Natural killer cell (primary cell): Measurements from ENCODE around the gene AMER2. TPM values are rescaled to one million over a fixed set of nuclear protein-coding genes. Genes with fewer than 3 reads are reported as not detected.

Source experiments
- ATAC-seq, 3 donors: fragments of 150-1000 bp in 2 of 3; fragments of 200-7000 bp in 1 of 3; cut with Tn5 transposase; 1 replicate in 1 of 3; 2 replicates in 2 of 3; pipeline ENCODE4 v1.10.0; 2021; ENCODE audit warnings: mild to moderate bottlenecking in 2 of 3, moderate library complexity in 2 of 3
- DNase-seq, 2 donors: peaks; one replicate each; pipeline versions ENCODE4 v3.0.0 to v3.0.0-alpha.2; 2013 to 2021; ENCODE audit warnings: mixed read lengths in 1 of 2
- H3K27ac ChIP-seq: one replicate; pipeline ENCODE4 v1.5.1; 2013; ENCODE audit warnings: mild to moderate bottlenecking, low read length
- H3K27me3 ChIP-seq: one replicate; pipeline ENCODE4 v1.6.1; 2013; ENCODE audit warnings: low read length; ENCODE audit not compliant: control insufficient read depth, insufficient read depth
- H3K36me3 ChIP-seq: one replicate; pipeline ENCODE4 v1.6.1; 2013; ENCODE audit warnings: low read length; ENCODE audit not compliant: control insufficient read depth, insufficient read depth
- H3K4me1 ChIP-seq: one replicate; pipeline ENCODE4 v1.6.1; 2013; ENCODE audit warnings: low read length; ENCODE audit not compliant: control insufficient read depth, insufficient read depth
- H3K4me3 ChIP-seq: one replicate; pipeline ENCODE4 v1.5.1; 2013; ENCODE audit warnings: low read length
- H3K9me3 ChIP-seq: one replicate; pipeline ENCODE4 v1.6.1; 2013; ENCODE audit warnings: low read length; ENCODE audit not compliant: control insufficient read depth, insufficient read depth
- H3K27ac Mint-ChIP-seq, 2 donors: one replicate each; pipeline ENCODE4 v1.8.0; 2022; ENCODE audit warnings: mild to moderate bottlenecking in 2 of 2, mixed read lengths in 2 of 2, moderate library complexity in 1 of 2
- H3K27me3 Mint-ChIP-seq, 2 donors: one replicate each; pipeline ENCODE4 v1.8.0; 2022; ENCODE audit warnings: low read depth in 2 of 2, mixed read lengths in 2 of 2
- H3K36me3 Mint-ChIP-seq: one replicate; pipeline ENCODE4 v1.8.0; 2022; ENCODE audit warnings: mixed read lengths
- H3K4me1 Mint-ChIP-seq, 2 donors: one replicate each; pipeline ENCODE4 v1.8.0; 2022; ENCODE audit warnings: mixed read lengths in 2 of 2
- H3K4me3 Mint-ChIP-seq: one replicate; pipeline ENCODE4 v1.8.0; 2022; ENCODE audit warnings: mild to moderate bottlenecking, moderate library complexity, mixed read lengths
- H3K9me3 Mint-ChIP-seq, 2 donors: one replicate each; pipeline ENCODE4 v1.8.0; 2022; ENCODE audit warnings: mixed read lengths in 2 of 2
- CTCF ChIP-seq: fragments of 200-600 bp; IDR thresholded peaks from one replicate; pipeline ENCODE4 v1.8.0; 2022; ENCODE audit warnings: antibody characterized with exemption
- WGBS: methylation state at CpG from one replicate; pipeline ENCODE4 v1.1.7; 2013; ENCODE audit warnings: missing lambda C conversion rate; ENCODE audit not compliant: insufficient coverage; 5-methylcytosine and 5-hydroxymethylcytosine counted together
- intact Hi-C: fragments of 100-400 bp; cut with micrococcal nuclease; formaldehyde crosslinking; loops from one replicate; pipeline ENCODE4 v1.14.2; 2022
- total RNA-seq, 4 donors: library from RNA; stranded (reverse); fragments of 120-200 nt in 1 of 4; gene quantifications; one replicate each; pipeline versions ENCODE4 v1.2.3 to v1.2.4, GENCODE V29; 2013 to 2022

The AMER2 gene
- total RNA-seq, 3 donors from 2014 or later (not counting 1 experiment from before 2014, with no cell fraction given), result not detected

- no peak overlapping the region for H3K27ac ChIP-seq
- ATAC-seq (no peak), DNase-seq (no peak)
- no peak for TF ChIP-seq CTCF
- H3K27ac Mint-ChIP-seq, result no peak overlapping the region
- no peaks in the 10 kb centered on the region for H3K9me3 Mint-ChIP-seq
- peaks cover 2 to 11% of the 10 kb centered on the region in 2 donors for H3K27me3 Mint-ChIP-seq
- no peak overlapping the region for H3K4me3 Mint-ChIP-seq
- H3K4me3 ChIP-seq, result no peak overlapping the region
- no peaks in the 10 kb centered on the region for H3K36me3 Mint-ChIP-seq
- H3K4me1 ChIP-seq, result no peaks in the 10 kb centered on the region
- H3K36me3 ChIP-seq, result no peaks in the 10 kb centered on the region
- peaks cover 2% of the 10 kb centered on the region for H3K9me3 ChIP-seq
- intact Hi-C loops, result no loop called here
- H3K4me1 Mint-ChIP-seq, result no peaks in the 10 kb centered on the region
- WGBS, result 85% methylated on average over 2 of the region's 2 CpGs
- H3K27me3 ChIP-seq, result no peaks in the 10 kb centered on the region
Measured at GRCh38 chr13:25157681-25158080, 14.4 kb downstream of the AMER2 start.

- DNase-seq, result no peak
- Mint-ChIP-seq H3K4me3 (no peak overlapping the region), H3K27me3 (peaks cover 13 to 29% of the 10 kb centered on the region in 2 donors), H3K9me3 (no peaks in the 10 kb centered on the region), H3K27ac (no peak overlapping the region), H3K4me1 (no peaks in the 10 kb centered on the region), H3K36me3 (no peaks in the 10 kb centered on the region)
- no peak for TF ChIP-seq CTCF
- no peak for ATAC-seq
- WGBS, result 81% methylated on average over 2 of the region's 2 CpGs
- Histone ChIP-seq H3K9me3 (peaks cover 2% of the 10 kb centered on the region), H3K4me1 (no peaks in the 10 kb centered on the region), H3K36me3 (no peaks in the 10 kb centered on the region), H3K27me3 (no peaks in the 10 kb centered on the region), H3K4me3 (no peak overlapping the region), H3K27ac (no peak overlapping the region)
- intact Hi-C loops, result no loop called here
Measured at GRCh38 chr13:25153736-25154135, 18.4 kb downstream of the AMER2 start.

- intact Hi-C loops, result no loop called here
- Histone ChIP-seq H3K27ac (no peak overlapping the region), H3K27me3 (no peaks in the 10 kb centered on the region), H3K36me3 (no peaks in the 10 kb centered on the region), H3K9me3 (peaks cover 2% of the 10 kb centered on the region), H3K4me3 (no peak overlapping the region), H3K4me1 (no peaks in the 10 kb centered on the region)
- no peak overlapping the region for H3K4me3 Mint-ChIP-seq
- DNase-seq, result no peak
- TF ChIP-seq CTCF, result no peak
- ATAC-seq, result no peak
- H3K27me3 Mint-ChIP-seq, result peaks cover 13 to 29% of the 10 kb centered on the region in 2 donors
- no peak overlapping the region for H3K27ac Mint-ChIP-seq
- H3K9me3 Mint-ChIP-seq, result no peaks in the 10 kb centered on the region
- no peaks in the 10 kb centered on the region for H3K36me3 Mint-ChIP-seq
- WGBS, result 65% methylated on average over 4 of the region's 5 CpGs
- no peaks in the 10 kb centered on the region for H3K4me1 Mint-ChIP-seq
Measured at GRCh38 chr13:25151626-25152195, 20.4 kb downstream of the AMER2 start.

GRCh38 chr13:25149711-25150110 is 22.4 kb downstream of the AMER2 start:
- ATAC-seq, result no peak
- no peak overlapping the region for H3K27ac Mint-ChIP-seq
- no peaks in the 10 kb centered on the region for H3K27me3 ChIP-seq
- H3K36me3 ChIP-seq, result no peaks in the 10 kb centered on the region
- peaks cover 2% of the 10 kb centered on the region for H3K9me3 ChIP-seq
- H3K4me1 Mint-ChIP-seq, result no peaks in the 10 kb centered on the region
- no peaks in the 10 kb centered on the region for H3K9me3 Mint-ChIP-seq
- no peak for DNase-seq
- H3K4me1 ChIP-seq, result no peaks in the 10 kb centered on the region
- H3K27ac ChIP-seq, result no peak overlapping the region
- TF ChIP-seq CTCF, result no peak
- no peak overlapping the region for H3K4me3 Mint-ChIP-seq
- no peaks in the 10 kb centered on the region for H3K36me3 Mint-ChIP-seq
- H3K27me3 Mint-ChIP-seq, result peaks cover 13 to 29% of the 10 kb centered on the region in 2 donors
- 91% methylated on average over 5 of the region's 5 CpGs for WGBS
- intact Hi-C loops, result no loop called here
- H3K4me3 ChIP-seq, result no peak overlapping the region
